ENCODE data around the gene WASL.

DNA sequence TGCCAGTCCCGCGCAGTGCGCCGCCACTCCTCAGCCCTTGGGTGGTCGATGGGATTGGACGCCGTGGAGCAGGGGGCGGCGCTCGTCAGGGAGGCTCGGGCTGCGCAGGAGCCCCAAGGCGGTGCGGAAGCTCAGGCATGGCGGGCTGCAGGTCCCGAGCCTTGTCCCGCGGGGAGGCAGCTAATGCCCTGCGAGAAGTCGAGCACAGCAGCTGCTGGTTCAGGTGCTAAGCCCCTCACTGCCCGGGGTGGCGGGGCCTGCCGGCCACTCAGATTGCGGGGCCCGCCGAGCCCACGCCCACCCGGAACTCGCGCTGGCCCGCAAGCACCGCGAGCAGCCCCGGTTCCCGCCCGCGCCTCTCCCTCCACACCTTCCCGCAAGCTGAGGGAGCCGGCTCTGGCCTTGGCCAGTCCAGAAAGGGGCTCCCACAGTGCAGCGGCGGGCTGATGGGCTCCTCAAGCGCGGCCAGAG lies 14.4 kb upstream of the WASL start:
- TF ChIP-seq, protein P1, sequence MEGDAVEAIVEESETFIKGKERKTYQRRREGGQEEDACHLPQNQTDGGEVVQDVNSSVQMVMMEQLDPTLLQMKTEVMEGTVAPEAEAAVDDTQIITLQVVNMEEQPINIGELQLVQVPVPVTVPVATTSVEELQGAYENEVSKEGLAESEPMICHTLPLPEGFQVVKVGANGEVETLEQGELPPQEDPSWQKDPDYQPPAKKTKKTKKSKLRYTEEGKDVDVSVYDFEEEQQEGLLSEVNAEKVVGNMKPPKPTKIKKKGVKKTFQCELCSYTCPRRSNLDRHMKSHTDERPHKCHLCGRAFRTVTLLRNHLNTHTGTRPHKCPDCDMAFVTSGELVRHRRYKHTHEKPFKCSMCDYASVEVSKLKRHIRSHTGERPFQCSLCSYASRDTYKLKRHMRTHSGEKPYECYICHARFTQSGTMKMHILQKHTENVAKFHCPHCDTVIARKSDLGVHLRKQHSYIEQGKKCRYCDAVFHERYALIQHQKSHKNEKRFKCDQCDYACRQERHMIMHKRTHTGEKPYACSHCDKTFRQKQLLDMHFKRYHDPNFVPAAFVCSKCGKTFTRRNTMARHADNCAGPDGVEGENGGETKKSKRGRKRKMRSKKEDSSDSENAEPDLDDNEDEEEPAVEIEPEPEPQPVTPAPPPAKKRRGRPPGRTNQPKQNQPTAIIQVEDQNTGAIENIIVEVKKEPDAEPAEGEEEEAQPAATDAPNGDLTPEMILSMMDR (IDR thresholded peaks at IDR 0.05) = no peak
- no peak for TF ChIP-seq EP300 (IDR thresholded peaks at IDR 0.05)

All from tibial nerve (tissue), 4 donors.